Parathyroid adenoma (tissue), 2 donors: ENCODE data around the gene OSTC.

Source experiments
- H2AFZ ChIP-seq: fragments of 300-600 bp; sonication (generic); one replicate; pipeline ENCODE4 v1.7.0; 2017; ENCODE audit warnings: antibody characterized with exemption, mild to moderate bottlenecking
- H3K27ac ChIP-seq: fragments of 300-600 bp; sonication (generic); one replicate; pipeline ENCODE4 v1.7.0; 2017
- H3K27me3 ChIP-seq: fragments of 300-600 bp; sonication (generic); one replicate; pipeline ENCODE4 v1.7.0; 2017; ENCODE audit warnings: low read length; ENCODE audit not compliant: control insufficient read depth, insufficient read depth
- H3K36me3 ChIP-seq: fragments of 300-600 bp; sonication (generic); one replicate; pipeline ENCODE4 v1.7.0; 2017; ENCODE audit warnings: low read length; ENCODE audit not compliant: control insufficient read depth, insufficient read depth
- H3K4me1 ChIP-seq: fragments of 300-600 bp; sonication (generic); one replicate; pipeline ENCODE4 v1.7.0; 2017; ENCODE audit warnings: control low read depth
- H3K4me2 ChIP-seq: fragments of 300-600 bp; sonication (generic); one replicate; pipeline ENCODE4 v1.7.0; 2017; ENCODE audit warnings: low read length
- H3K4me3 ChIP-seq: fragments of 300-600 bp; sonication (generic); one replicate; pipeline ENCODE4 v1.7.0; 2017; ENCODE audit warnings: low read depth, low read length
- H3K79me2 ChIP-seq: fragments of 300-600 bp; sonication (generic); one replicate; pipeline ENCODE4 v1.7.0; 2017; ENCODE audit warnings: control low read depth
- H3K9ac ChIP-seq: fragments of 300-600 bp; sonication (generic); one replicate; pipeline ENCODE4 v1.7.0; 2017; ENCODE audit warnings: mild to moderate bottlenecking
- H3K9me3 ChIP-seq: fragments of 300-600 bp; sonication (generic); one replicate; pipeline ENCODE4 v1.7.0; 2017; ENCODE audit warnings: low read length; ENCODE audit not compliant: control insufficient read depth
- CTCF ChIP-seq: fragments of 300-600 bp; sonication (generic); IDR thresholded peaks from one replicate; pipeline ENCODE4 v1.7.0; 2017; ENCODE audit warnings: antibody characterized with exemption, mild to moderate bottlenecking
- donor health status: primary hyperparathyroidism.

OSTC gene

GRCh38 chr4:108650212-108651013 lies at the start of gene OSTC:
OSTC (plus strand) TSS chr4:108650599; CDS start chr4:108650656, 57 bp downstream.
- Histone ChIP-seq H3K4me3 (peak within 1 kb of the TSS; percentile 78), H3K9ac (peak within 1 kb of the TSS; percentile 37), H3K27ac (peak within 1 kb of the TSS; percentile 85), H3K4me2 (peak within 1 kb of the TSS; percentile 91), H3K79me2 (peaks cover 15% of the 10 kb centered on the region), H3K4me1 (no peaks in the 10 kb centered on the region), H3K36me3 (no peaks in the 10 kb centered on the region), H3K9me3 (no peaks in the 10 kb centered on the region), H3K27me3 (no peaks in the 10 kb centered on the region), H2AFZ (peak within 1 kb of the TSS; percentile 90)
- TF ChIP-seq CTCF, result peak; percentile 33

DNA sequence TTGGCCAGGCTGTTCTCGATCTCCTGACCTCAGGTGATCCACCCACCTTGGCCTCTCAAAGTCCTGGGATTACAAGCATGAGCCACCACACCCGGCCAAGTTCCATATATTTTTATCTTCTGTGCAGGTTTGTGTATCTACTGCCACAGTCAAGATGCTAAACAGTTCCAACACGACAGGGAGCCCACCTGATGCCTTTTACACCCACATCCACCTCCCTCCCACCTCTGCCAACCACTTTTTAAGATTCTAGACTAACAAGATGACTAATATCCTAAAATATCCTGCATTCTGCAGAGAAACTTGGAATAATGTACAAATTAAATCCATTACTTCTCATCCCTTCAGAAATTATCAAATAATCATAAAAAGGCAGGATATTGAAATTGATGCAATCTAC lies 49.3 kb upstream of the OSTC start:
- no peaks in the 10 kb centered on the region for H3K79me2 ChIP-seq
- no peaks in the 10 kb centered on the region for H3K27me3 ChIP-seq
- H3K27ac ChIP-seq, result no peak overlapping the region
- no peaks in the 10 kb centered on the region for H3K4me1 ChIP-seq
- H3K9ac ChIP-seq, result no peak overlapping the region
- TF ChIP-seq CTCF, result no peak
- no peak overlapping the region for H3K4me3 ChIP-seq
- no peak overlapping the region for H3K4me2 ChIP-seq
- no peaks in the 10 kb centered on the region for H3K36me3 ChIP-seq
- no peaks in the 10 kb centered on the region for H3K9me3 ChIP-seq
- H2AFZ ChIP-seq, result no peak overlapping the region

DNA sequence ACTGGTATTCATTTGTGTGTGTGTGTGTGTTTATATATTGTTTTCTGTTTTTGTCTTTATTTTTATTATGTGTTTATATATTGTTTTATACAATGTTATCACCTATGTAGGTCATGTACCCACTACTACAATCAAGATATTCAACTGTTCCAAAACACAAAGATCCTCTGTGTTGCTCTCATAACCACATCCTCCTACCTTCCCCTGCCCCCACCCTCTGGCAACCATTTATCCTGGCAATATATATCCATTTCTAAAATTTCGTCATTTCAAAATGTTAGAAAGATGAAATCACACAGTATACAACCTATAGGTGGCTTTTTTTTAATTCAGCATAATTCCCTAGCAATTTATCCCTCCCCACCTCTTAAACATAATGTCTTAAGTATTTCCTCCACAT lies 48.9 kb upstream of the OSTC start:
- H3K9ac ChIP-seq, result no peak overlapping the region
- H3K27ac ChIP-seq, result no peak overlapping the region
- no peaks in the 10 kb centered on the region for H3K36me3 ChIP-seq
- H3K4me1 ChIP-seq, result no peaks in the 10 kb centered on the region
- H3K4me2 ChIP-seq, result no peak overlapping the region
- no peak overlapping the region for H3K4me3 ChIP-seq
- no peak for TF ChIP-seq CTCF
- H2AFZ ChIP-seq, result no peak overlapping the region
- no peaks in the 10 kb centered on the region for H3K79me2 ChIP-seq
- no peaks in the 10 kb centered on the region for H3K9me3 ChIP-seq
- no peaks in the 10 kb centered on the region for H3K27me3 ChIP-seq

DNA sequence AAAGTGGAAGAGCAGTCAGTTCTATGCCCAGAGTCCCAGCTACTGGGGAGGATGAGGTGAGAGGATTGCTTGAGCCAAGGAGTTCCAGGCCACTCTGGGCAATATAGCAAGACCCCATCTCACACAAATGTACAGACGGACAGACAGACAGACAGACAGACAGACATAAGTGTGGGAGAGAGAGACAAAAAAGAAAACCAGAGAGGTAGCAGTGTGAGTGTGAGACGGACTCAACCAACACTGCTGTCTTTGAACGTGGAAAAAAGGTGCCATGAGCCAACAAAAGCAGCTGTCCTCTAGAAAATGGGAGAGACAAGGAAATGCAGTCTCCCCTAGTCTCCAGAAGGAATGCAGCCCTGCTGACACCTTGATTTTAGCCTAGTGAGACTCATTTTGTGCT lies 48.2 kb upstream of the OSTC start:
- no peak for TF ChIP-seq CTCF
- Histone ChIP-seq H3K27ac (no peak overlapping the region), H3K27me3 (no peaks in the 10 kb centered on the region), H3K4me1 (no peaks in the 10 kb centered on the region), H3K9ac (no peak overlapping the region), H3K4me3 (no peak overlapping the region), H3K9me3 (no peaks in the 10 kb centered on the region), H3K36me3 (no peaks in the 10 kb centered on the region), H3K79me2 (no peaks in the 10 kb centered on the region), H3K4me2 (no peak overlapping the region), H2AFZ (no peak overlapping the region)
